Inferior parietal cortex (tissue), 1 donor: ENCODE results near the gene UBL4B.
"Not testable (repeated sequence)": the region's sequence is repeated elsewhere in the genome, so short reads cannot be mapped to it uniquely, and the experiment has no call there.

Experiments used
- DNase-seq: peaks from one replicate; pipeline ENCODE4 v3.0.0-alpha.2; 2016; ENCODE audit errors: extremely low spot score

UBL4B gene, protein sequence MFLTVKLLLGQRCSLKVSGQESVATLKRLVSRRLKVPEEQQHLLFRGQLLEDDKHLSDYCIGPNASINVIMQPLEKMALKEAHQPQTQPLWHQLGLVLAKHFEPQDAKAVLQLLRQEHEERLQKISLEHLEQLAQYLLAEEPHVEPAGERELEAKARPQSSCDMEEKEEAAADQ

DNA sequence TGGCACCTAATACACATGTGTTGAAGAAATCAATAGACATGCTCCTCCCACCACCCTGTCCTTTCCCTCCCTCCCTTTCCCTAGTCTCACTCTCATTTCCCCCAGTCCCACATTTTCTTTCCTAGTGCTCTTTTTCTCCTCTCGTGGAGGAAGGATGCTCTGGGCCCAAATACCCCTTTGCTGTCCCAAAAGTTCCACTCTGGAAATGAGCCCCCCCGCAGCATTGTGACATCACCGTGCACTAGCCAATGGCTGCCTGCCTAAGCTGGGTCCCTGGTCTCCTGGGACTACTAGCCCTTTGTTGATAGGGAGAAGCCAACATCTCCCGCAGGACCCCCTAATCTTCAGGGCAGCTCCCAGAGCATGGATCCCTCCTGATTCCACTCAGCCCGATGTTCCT is at the start of gene UBL4B:
Gene UBL4B (plus strand): TSS at position 301 of the 400 bp plus-strand sequence. CDS start 92 bp downstream, at position 393.
- DNase-seq = no peak

DNA sequence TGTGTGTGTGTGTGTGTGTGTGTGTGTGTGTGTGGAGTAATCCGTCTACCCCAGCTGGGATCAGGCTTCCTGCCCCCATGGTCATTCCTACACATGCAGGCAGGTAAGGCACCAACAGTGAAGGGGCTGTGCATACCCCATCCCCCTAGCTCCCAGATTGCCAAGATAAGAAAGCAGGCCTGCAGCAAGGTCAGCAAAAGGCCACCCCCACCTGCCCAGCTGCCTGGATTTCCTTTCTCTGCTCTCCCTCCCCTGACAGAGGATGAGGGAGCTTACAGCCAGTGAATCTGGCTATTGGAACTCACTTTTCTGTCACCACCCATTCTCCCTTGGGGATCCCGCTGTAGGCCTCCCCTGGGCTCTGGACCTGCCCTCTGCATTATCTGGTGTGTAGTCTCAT is 49.6 kb upstream of the UBL4B start:
- no peak for DNase-seq

- no peak for DNase-seq
Observed at GRCh38 chr1:110063781-110064180, 48.5 kb upstream of the UBL4B start.

DNA sequence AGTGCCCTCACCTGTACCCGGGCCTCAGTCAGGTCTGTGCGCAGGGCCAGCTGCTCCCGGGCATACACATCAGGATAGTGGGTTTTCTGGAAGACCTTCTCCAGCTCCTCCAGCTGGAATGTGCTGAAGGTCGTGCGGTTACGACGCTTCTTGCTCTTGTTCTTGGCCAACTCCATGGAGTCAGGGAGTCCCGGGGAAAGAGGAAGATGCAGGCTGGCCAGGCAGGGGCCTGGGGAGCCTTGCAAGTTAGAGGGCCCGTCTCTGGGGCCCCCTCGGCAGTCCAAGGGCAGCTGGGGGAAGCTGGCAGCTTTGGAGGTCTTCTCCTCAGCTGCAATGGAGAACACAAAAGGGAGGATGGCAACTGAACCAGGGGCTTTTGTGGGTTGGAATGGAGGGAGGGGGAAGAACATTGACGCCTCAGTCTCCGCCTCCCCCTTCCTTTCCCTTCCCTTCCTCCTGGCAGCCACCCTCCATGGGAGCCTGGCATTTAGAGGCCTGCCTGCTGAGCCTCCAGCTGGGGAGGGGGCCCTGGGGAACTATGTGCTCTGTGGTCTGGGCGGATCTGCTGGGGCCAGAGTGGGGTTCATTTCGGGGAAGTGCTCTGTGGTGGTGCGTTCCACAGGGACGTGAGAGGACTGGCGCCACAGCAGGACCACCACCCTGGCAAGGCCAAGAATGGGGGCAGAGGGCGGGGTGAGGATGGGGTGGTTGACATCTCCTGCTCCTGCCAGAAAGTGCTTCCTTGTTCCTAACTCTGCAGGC is 47.5 kb upstream of the UBL4B start:
- DNase-seq = no peak

- no peak for DNase-seq
Observed at GRCh38 chr1:110065841-110066240, 46.4 kb upstream of the UBL4B start.

- no peak for DNase-seq
Observed at GRCh38 chr1:110067479-110067892, 44.8 kb upstream of the UBL4B start.

GRCh38 chr1:110067893-110068645 is 44.2 kb upstream of the UBL4B start:
- no peak for DNase-seq

- DNase-seq = no peak
Observed at GRCh38 chr1:110068646-110069403, 43.4 kb upstream of the UBL4B start.

GRCh38 chr1:110069404-110070281 is 42.6 kb upstream of the UBL4B start:
- DNase-seq = no peak

DNA sequence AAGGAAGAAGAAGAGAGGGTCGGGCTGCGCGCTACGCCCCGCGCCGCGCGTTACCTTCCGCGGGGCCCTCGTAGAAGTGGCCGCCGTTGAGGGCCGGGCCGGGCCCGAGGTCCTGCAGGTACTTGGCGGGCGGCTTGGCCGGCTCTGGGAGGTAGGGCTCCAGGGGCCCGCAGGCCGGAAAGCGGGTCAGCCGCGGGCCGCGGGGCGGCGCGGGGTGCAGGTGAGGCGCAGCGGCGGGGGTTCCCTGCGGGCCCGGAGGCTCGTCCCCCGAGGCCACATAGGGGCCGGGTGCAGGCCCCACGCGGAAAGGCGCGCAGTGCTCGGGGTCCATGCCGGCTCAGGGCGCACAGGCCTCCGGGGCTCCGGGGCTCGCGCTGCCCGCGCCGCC is 42.0 kb upstream of the UBL4B start:
- no peak for DNase-seq

DNA sequence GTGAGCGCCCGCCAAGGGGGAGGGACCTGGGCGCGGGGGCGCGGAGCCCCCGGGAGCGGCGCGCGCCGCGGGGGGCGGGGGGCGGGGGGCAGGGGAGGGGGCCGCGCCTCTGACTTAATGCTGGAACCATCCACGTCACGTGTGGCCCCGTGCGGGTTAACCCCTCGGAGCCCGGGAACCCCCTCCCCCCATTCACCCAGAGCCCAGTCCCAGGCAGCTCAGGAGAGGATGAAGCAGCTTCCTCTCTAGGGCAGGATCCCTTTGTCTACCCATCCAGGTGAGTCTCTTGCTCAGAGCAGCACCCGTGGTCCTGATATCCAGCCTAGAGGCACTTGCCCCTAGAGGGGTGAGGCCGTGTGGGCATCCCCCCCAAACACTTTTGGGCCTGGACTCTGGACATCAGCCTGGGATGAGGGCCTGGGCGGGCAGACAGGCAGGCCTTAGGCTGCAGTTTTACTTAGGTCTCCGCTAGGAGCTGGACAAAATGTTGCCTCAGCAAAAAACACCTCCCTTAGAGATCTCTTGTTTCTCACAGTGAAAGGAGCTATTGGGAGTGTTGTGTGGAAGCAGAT is 41.5 kb upstream of the UBL4B start, which contains the start of gene ALX3:
Gene ALX3 (minus strand): TSS at position 2 of the 572 bp plus-strand sequence. CDS start 60 bp downstream, outside the sequence.
- no peak for DNase-seq

DNA sequence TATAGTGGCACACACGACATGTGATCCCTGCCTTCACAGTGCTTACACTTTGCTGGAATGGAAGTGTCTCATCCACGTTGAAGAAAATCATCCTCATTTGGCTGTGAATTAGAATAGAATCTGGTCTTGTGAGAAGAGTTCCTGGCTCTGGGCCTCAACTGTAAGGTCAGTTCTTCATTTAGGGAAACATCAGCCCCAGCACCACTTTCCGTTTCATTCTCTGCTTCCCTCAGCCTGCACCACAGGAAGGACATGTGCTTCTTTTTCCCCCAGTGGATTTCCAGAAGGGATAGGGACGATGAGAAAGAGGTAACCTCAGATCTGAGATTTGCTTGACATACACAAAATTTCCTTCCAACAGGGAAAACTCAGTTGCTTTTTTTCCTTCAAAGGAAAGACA is 38.1 kb upstream of the UBL4B start:
- no peak for DNase-seq

DNA sequence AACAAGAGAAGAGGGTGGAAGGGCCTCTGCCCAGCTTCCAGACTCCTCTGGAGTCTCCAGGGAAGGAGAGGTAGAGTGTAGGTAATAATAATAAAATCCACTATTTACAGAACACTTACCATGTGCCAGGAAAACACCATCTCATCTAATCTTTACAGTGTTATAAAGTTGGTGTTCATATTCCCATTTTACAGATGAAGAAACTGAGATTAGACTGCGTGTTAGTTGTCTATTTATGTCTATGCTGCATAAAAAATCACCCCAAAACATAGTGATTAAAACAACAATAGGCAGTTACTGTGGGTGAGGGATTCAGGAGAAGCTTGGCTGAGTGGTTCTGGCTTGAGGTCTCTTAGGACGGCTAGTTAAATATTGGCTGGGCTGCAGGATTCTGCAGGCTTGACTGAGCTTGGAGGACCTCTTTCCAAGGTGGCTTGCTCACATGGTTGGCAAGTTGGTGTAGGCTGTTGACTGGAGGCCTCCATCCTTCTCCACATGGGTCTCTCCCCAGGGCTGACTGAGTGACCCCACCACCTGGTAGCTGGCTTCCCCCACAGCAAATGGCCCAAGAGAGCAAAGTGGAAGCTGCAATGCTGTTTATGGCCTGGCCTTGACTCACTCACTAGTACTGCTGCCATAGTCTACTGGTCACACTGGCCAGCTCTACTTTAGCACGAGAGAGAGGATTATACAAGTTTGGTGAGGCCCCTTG is 35.3 kb upstream of the UBL4B start:
- no peak for DNase-seq

DNA sequence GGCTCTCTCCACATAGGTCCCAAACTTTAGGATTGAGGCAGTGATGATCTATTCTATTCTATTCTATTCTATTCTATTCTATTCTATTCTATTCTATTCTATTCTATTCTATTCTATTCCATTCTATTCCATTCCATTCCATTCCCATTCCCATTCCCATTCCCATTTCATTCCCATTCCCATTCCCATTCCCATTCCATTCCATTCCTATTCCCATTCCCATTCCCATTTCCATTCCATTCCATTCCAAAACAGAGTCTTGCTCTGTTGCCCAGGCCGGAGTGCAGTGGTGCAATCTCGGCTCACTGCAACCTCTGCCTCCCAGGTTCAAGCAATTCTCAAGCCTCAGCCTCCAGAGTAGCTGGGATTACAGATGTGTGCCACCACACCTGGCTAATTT is 32.2 kb upstream of the UBL4B start:
- DNase-seq = not testable (repeated sequence)

DNA sequence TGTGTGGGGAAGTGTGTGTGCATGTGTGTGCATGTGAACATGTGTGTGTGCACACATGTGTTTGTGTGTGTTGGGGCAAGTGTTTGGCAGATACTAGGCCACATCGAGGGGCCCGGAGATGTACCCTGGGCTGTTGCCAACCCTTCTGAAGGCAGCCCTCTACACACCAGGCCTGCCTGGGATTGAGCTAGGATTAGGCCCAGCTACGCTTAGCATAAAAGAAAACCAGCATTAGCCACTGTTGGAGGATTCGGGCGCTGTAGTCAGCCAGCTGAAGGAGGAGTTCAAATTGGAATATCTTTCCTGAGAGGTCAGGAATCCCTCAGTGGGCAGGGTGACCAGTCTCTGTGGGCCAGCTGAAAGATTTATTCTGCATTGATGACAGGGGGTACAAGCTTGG is 31.2 kb upstream of the UBL4B start:
- DNase-seq = no peak

DNA sequence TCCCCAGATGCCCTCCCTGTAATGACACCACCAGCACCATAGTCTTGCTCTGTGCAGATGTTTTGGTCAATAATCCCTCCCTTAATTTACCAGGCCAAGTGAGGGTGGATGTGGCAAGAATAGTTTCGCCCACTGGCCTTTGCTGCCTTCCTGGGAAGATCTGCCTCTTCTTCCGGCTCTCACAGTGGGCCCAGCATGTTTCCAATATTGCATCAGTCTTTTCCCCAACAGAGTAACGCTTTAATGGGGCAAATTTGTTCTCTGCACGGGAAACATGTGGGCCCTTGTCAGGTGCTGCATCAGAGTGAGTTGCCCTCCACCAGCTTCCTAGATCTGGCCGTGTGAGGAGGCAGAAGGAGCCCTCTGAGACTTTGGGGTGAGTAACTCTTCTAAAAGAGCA is 29.8 kb upstream of the UBL4B start:
- no peak for DNase-seq

GRCh38 chr1:110083061-110083865 is 29.0 kb upstream of the UBL4B start:
- DNase-seq = no peak

DNA sequence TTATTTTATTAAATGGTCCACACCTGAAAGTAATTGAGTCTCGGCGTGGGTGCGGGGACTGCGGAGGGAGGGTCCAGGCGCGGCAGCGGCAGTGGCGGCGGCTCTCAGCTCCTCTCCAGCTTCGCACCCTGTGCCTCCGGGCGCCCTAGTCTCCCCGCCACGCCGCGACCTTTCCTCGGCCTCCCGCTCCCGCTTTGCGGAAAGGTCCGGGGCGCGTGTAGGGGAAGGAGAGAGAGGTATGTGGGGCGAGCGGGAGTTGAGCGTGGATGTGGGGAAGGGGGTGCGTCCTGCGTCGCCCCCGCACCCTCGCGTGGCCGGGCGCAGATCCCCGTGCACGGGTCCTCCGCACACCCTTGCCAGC is 28.4 kb upstream of the UBL4B start:
- no peak for DNase-seq
